Measurements from ENCODE around the gene PCDHGA7. TPM values are rescaled to one million over a fixed set of nuclear protein-coding genes. Genes with fewer than 3 reads are reported as not detected.

The PCDHGA7 gene
- total RNA-seq, 1 experiment from 2014 or later: 0.43 TPM

DNA sequence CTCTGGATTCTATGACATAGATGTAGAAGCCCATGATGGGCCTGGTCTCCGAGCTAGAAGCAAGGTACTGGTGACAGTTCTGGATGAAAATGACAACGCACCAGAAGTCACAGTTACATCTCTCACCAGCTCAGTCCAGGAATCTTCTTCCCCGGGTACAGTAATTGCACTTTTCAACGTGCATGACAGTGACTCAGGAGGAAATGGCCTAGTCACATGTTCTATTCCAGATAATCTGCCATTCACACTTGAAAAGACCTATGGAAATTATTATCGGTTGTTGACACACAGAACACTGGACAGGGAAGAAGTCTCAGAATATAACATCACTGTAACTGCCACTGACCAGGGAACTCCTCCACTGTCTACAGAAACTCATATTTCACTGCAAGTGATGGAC lies 26.4 kb upstream of the PCDHGA7 start:
- Histone ChIP-seq H3K4me3 (ENCODE audit: low read depth, low read length) (no peak overlapping the region), H3K27me3 (replicated peaks; ENCODE audit: control insufficient read depth, insufficient read depth, low read length) (no peaks in the 10 kb centered on the region), H3K36me3 (ENCODE audit: control insufficient read depth, insufficient read depth, low read length) (no peaks in the 10 kb centered on the region), H3K9me3 (no peaks in the 10 kb centered on the region; the same call in 1 of the 2 replicates), H3K4me1 (no peaks in the 10 kb centered on the region)
- no peak for TF ChIP-seq CTCF (IDR thresholded peaks at IDR 0.05; ENCODE audit: insufficient read depth in 1 of 2, low read depth in 1 of 2, low read length in 1 of 2, severe bottlenecking in 1 of 2, unreplicated experiment in 1 of 2)
- no peaks in the 10 kb centered on the region for H3K27me3 Mint-ChIP-seq (ENCODE audit: insufficient read depth, unreplicated experiment)
- no TSS peak for BruUV-seq (replicated peaks)
- peaks cover 10% of the 10 kb centered on the region for H3K9me3 Mint-ChIP-seq (ENCODE audit: unreplicated experiment)
- no peak overlapping the region for H3K4me3 Mint-ChIP-seq (ENCODE audit: unreplicated experiment)
- H3K27ac Mint-ChIP-seq (ENCODE audit: unreplicated experiment): no peak overlapping the region
- CTCF ChIA-PET: no interaction called here
- POLR2A ChIA-PET: no interaction called here
- H3K4me1 Mint-ChIP-seq (ENCODE audit: low read depth, unreplicated experiment): no peaks in the 10 kb centered on the region
- H3K36me3 Mint-ChIP-seq (ENCODE audit: insufficient read depth, unreplicated experiment): no peaks in the 10 kb centered on the region
- DNase-seq: no peak
- intact Hi-C loops (cut with micrococcal nuclease; ENCODE audit: unreplicated experiment): no loop called here

- intact Hi-C loops (cut with micrococcal nuclease; ENCODE audit: unreplicated experiment): no loop called here
- no peaks in the 10 kb centered on the region; the same call in 1 of the 2 replicates for H3K9me3 ChIP-seq
- Mint-ChIP-seq H3K9me3 (ENCODE audit: unreplicated experiment) (peaks cover 10% of the 10 kb centered on the region), H3K4me1 (ENCODE audit: low read depth, unreplicated experiment) (no peaks in the 10 kb centered on the region), H3K27ac (ENCODE audit: unreplicated experiment) (no peak overlapping the region), H3K36me3 (ENCODE audit: insufficient read depth, unreplicated experiment) (no peaks in the 10 kb centered on the region), H3K4me3 (ENCODE audit: unreplicated experiment) (no peak overlapping the region), H3K27me3 (ENCODE audit: insufficient read depth, unreplicated experiment) (no peaks in the 10 kb centered on the region)
- H3K36me3 ChIP-seq (ENCODE audit: control insufficient read depth, insufficient read depth, low read length): no peaks in the 10 kb centered on the region
- no peak overlapping the region for H3K4me3 ChIP-seq (ENCODE audit: low read depth, low read length)
- no TSS peak for BruUV-seq (replicated peaks)
- CTCF ChIA-PET: no interaction called here
- POLR2A ChIA-PET: no interaction called here
- DNase-seq: no peak
- H3K27me3 ChIP-seq (replicated peaks; ENCODE audit: control insufficient read depth, insufficient read depth, low read length): no peaks in the 10 kb centered on the region
- no peaks in the 10 kb centered on the region for H3K4me1 ChIP-seq
- no peak for TF ChIP-seq CTCF (IDR thresholded peaks at IDR 0.05; ENCODE audit: insufficient read depth in 1 of 2, low read depth in 1 of 2, low read length in 1 of 2, severe bottlenecking in 1 of 2, unreplicated experiment in 1 of 2)
These were observed 25.6 kb upstream of the PCDHGA7 start for GRCh38 chr5:141356950-141357349.

GRCh38 chr5:141359790-141360426 lies 22.6 kb upstream of the PCDHGA7 start, which contains the start of gene PCDHGB2:
PCDHGB2 (plus strand) TSS chr5:141359994; CDS start chr5:141360136, 142 bp downstream.
- H3K9me3 Mint-ChIP-seq (ENCODE audit: unreplicated experiment): peaks cover 21% of the 10 kb centered on the region
- Histone ChIP-seq H3K4me3 (ENCODE audit: low read depth, low read length) (no peak within 1 kb of the TSS), H3K27me3 (replicated peaks; ENCODE audit: control insufficient read depth, insufficient read depth, low read length) (no peaks in the 10 kb centered on the region), H3K4me1 (no peaks in the 10 kb centered on the region), H3K9me3 (no peaks in the 10 kb centered on the region; the same call in 1 of the 2 replicates), H3K36me3 (ENCODE audit: control insufficient read depth, insufficient read depth, low read length) (no peaks in the 10 kb centered on the region)
- H3K4me3 Mint-ChIP-seq (ENCODE audit: unreplicated experiment): peak within 1 kb of the TSS; percentile 36
- peak within 1 kb of the TSS; percentile 31 for H3K27ac Mint-ChIP-seq (ENCODE audit: unreplicated experiment)
- POLR2A ChIA-PET: no interaction called here
- H3K27me3 Mint-ChIP-seq (ENCODE audit: insufficient read depth, unreplicated experiment): no peaks in the 10 kb centered on the region
- CTCF ChIA-PET: no interaction called here
- peak in 1 of 2 experiments; percentile 15 for DNase-seq
- H3K4me1 Mint-ChIP-seq (ENCODE audit: low read depth, unreplicated experiment): no peaks in the 10 kb centered on the region
- intact Hi-C loops (cut with micrococcal nuclease; ENCODE audit: unreplicated experiment): loop anchor here (1.0 to 2.0 kb wide), 3 partner anchors 33 to 205 kb away; no protein-coding TSS in a partner anchor
- TSS peak; percentile 44 for BruUV-seq (replicated peaks)
- H3K36me3 Mint-ChIP-seq (ENCODE audit: insufficient read depth, unreplicated experiment): no peaks in the 10 kb centered on the region
- peak; percentile 40 to 47 for TF ChIP-seq CTCF (IDR thresholded peaks at IDR 0.05; ENCODE audit: insufficient read depth in 1 of 2, low read depth in 1 of 2, low read length in 1 of 2, severe bottlenecking in 1 of 2, unreplicated experiment in 1 of 2)

Measured in Caco-2 (cell line).